Smooth muscle cell (in vitro differentiated cells): ENCODE results near the gene PRR16. TPM values are rescaled to one million over a fixed set of nuclear protein-coding genes. Genes with fewer than 3 reads are reported as not detected.

Experiments
- DNase-seq: peaks from one replicate; lab custom pipeline; 2025; ENCODE audit not compliant: unreplicated experiment; lab: John Stamatoyannopoulos, UW
- H2AFZ ChIP-seq: fragments of 200-600 bp; sonication (generic); 2 replicates; pipeline ENCODE4 v1.6.0; 2016; ENCODE audit warnings: antibody characterized with exemption, low read depth, mild to moderate bottlenecking
- H3F3A ChIP-seq: fragments of 200-600 bp; sonication (generic); 2 replicates; pipeline ENCODE4 v1.6.0; 2017; ENCODE audit warnings: antibody characterized with exemption, low read depth
- H3K27ac ChIP-seq: fragments of 200-600 bp; sonication (generic); 2 replicates; pipeline ENCODE4 v1.5.1; 2016; ENCODE audit warnings: low read depth, mild to moderate bottlenecking
- H3K27me3 ChIP-seq: fragments of 200-600 bp; sonication (generic); 2 replicates; pipeline ENCODE4 v1.6.1; 2016; ENCODE audit warnings: low read depth, mild to moderate bottlenecking
- H3K36me3 ChIP-seq: fragments of 200-600 bp; sonication (generic); 2 replicates; pipeline ENCODE4 v1.5.1; 2016; ENCODE audit warnings: low read depth
- H3K4me1 ChIP-seq: fragments of 200-600 bp; sonication (generic); 2 replicates; pipeline ENCODE4 v1.5.1; 2016; ENCODE audit warnings: low read depth
- H3K4me2 ChIP-seq: fragments of 200-600 bp; sonication (generic); 2 replicates; pipeline ENCODE4 v1.6.0; 2016; ENCODE audit warnings: mild to moderate bottlenecking
- H3K4me3 ChIP-seq: fragments of 200-600 bp; sonication (generic); 2 replicates; pipeline ENCODE4 v1.5.1; 2016; ENCODE audit warnings: mild to moderate bottlenecking
- H3K79me2 ChIP-seq: fragments of 200-600 bp; sonication (generic); 2 replicates; pipeline ENCODE4 v1.6.0; 2016; ENCODE audit warnings: low read depth, mild to moderate bottlenecking
- H3K9ac ChIP-seq: fragments of 200-600 bp; sonication (generic); 2 replicates; pipeline ENCODE4 v1.6.0; 2016; ENCODE audit warnings: low read depth
- H3K9me3 ChIP-seq: fragments of 200-600 bp; sonication (generic); replicated peaks from 2 replicates; pipeline ENCODE4 v1.5.1; 2016; ENCODE audit warnings: low read depth
- H4K20me1 ChIP-seq: fragments of 200-600 bp; sonication (generic); 2 replicates; pipeline ENCODE4 v1.6.0; 2016; ENCODE audit warnings: low read depth
- CTCF ChIP-seq: fragments of 200-600 bp; sonication (generic); IDR thresholded peaks from 2 replicates; pipeline ENCODE4 v1.5.1; 2017; ENCODE audit warnings: borderline replicate concordance, mild to moderate bottlenecking, antibody characterized with exemption; ENCODE audit not compliant: insufficient read depth, poor library complexity, severe bottlenecking
- WGBS: methylation state at CpG from one replicate; pipeline ENCODE4 v1.1.7; 2016; ENCODE audit warnings: low lambda C conversion rate; 5-methylcytosine and 5-hydroxymethylcytosine counted together
- polyA plus RNA-seq: library from polyadenylated mRNA; unstranded; fragments of >200 nt; fragmentation: Nextera tagmentation; extraction: Ambion mirVana; gene quantifications from 2 replicates; pipeline ENCODE4 v1.2.1, GENCODE V29; 2016
- total RNA-seq: library from RNA; depleted of rRNA; stranded (reverse); fragments of >200 nt; gene quantifications from 2 replicates; pipeline ENCODE4 v1.2.3, GENCODE V29; 2014

The PRR16 gene
- total and polyA plus RNA-seq, 2 experiments from 2014 or later, result 6.7 to 13.2 TPM

DNA sequence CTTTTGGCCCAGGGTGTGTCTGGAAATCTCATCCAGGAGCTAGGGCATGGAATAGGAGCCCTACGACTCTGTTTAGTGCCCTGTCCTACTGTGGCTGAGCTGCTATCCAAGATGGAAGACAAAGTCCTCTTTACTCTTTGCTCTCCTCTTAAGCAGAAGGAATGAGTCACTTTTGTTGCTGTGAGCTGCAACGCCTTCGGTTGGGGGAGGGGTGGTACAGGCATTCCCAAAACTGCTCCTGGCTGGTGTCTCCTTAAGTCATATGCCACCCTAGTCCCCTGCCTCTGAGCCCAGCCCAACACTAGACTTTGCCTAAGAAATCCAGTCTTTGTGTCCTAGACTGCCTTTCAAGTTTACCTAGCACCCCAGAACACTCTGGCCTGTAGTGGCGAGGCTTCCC is 99.9 kb downstream of the PRR16 start:
- no peak overlapping the region for H3K9ac ChIP-seq
- WGBS, result 81% methylated on average over 4 of the region's 4 CpGs
- no peak overlapping the region for H3K27ac ChIP-seq
- no peaks in the 10 kb centered on the region for H3F3A ChIP-seq
- no peaks in the 10 kb centered on the region for H4K20me1 ChIP-seq
- H3K4me2 ChIP-seq, result no peak overlapping the region
- no peak for DNase-seq
- H3K79me2 ChIP-seq, result peaks cover 18% of the 10 kb centered on the region
- H2AFZ ChIP-seq, result no peak overlapping the region
- no peaks in the 10 kb centered on the region for H3K27me3 ChIP-seq
- no peak overlapping the region for H3K4me3 ChIP-seq
- H3K36me3 ChIP-seq, result no peaks in the 10 kb centered on the region
- H3K4me1 ChIP-seq, result no peaks in the 10 kb centered on the region
- TF ChIP-seq CTCF, result no peak
- no peaks in the 10 kb centered on the region for H3K9me3 ChIP-seq

- no peak overlapping the region for H3K9ac ChIP-seq
- H3K4me1 ChIP-seq, result no peaks in the 10 kb centered on the region
- no peak overlapping the region for H3K4me3 ChIP-seq
- DNase-seq, result no peak
- H3K27ac ChIP-seq, result no peak overlapping the region
- no peak for TF ChIP-seq CTCF
- H3K27me3 ChIP-seq, result no peaks in the 10 kb centered on the region
- H2AFZ ChIP-seq, result no peak overlapping the region
- 87% methylated on average over 1 of the region's 1 CpG for WGBS
- H4K20me1 ChIP-seq, result no peaks in the 10 kb centered on the region
- H3K79me2 ChIP-seq, result peaks cover 10% of the 10 kb centered on the region
- H3F3A ChIP-seq, result no peaks in the 10 kb centered on the region
- no peaks in the 10 kb centered on the region for H3K36me3 ChIP-seq
- H3K9me3 ChIP-seq, result no peaks in the 10 kb centered on the region
- no peak overlapping the region for H3K4me2 ChIP-seq
Observed at GRCh38 chr5:120567066-120567465, 103.0 kb downstream of the PRR16 start.

GRCh38 chr5:120567921-120568320 is 103.8 kb downstream of the PRR16 start:
- no peaks in the 10 kb centered on the region for H3K9me3 ChIP-seq
- H2AFZ ChIP-seq, result no peak overlapping the region
- no peak overlapping the region for H3K4me3 ChIP-seq
- peaks cover 3% of the 10 kb centered on the region for H3K79me2 ChIP-seq
- H3K9ac ChIP-seq, result no peak overlapping the region
- 84% methylated on average over 4 of the region's 4 CpGs for WGBS
- H3K27ac ChIP-seq, result no peak overlapping the region
- H3F3A ChIP-seq, result no peaks in the 10 kb centered on the region
- no peaks in the 10 kb centered on the region for H3K36me3 ChIP-seq
- TF ChIP-seq CTCF, result no peak
- H3K4me2 ChIP-seq, result no peak overlapping the region
- no peak for DNase-seq
- no peaks in the 10 kb centered on the region for H3K4me1 ChIP-seq
- H3K27me3 ChIP-seq, result no peaks in the 10 kb centered on the region
- H4K20me1 ChIP-seq, result no peaks in the 10 kb centered on the region

DNA sequence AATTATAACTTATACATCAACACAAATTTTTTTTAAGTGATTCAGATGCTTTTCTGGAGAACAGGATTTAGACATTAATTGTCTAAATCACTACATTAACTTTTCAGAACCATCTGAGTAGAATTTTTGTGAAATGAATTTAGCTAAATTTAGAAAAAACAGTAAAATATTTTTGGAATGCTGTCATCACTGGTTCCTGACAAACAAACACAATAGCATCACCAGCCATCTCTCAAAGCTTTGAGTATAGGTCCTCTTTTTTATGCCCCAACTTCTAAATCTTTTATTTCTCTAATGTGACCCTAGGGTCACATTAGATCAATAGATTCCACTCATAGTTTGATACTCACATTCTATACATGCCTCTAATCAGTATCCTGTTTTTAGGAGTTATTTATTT is 104.6 kb downstream of the PRR16 start:
- Histone ChIP-seq H3K27ac (no peak overlapping the region), H3K36me3 (no peaks in the 10 kb centered on the region), H3K9ac (no peak overlapping the region), H3K27me3 (no peaks in the 10 kb centered on the region), H3K9me3 (no peaks in the 10 kb centered on the region), H3K4me1 (no peaks in the 10 kb centered on the region), H2AFZ (no peak overlapping the region), H3K79me2 (no peaks in the 10 kb centered on the region), H4K20me1 (no peaks in the 10 kb centered on the region), H3K4me2 (no peak overlapping the region), H3K4me3 (no peak overlapping the region), H3F3A (no peaks in the 10 kb centered on the region)
- TF ChIP-seq CTCF, result no peak
- DNase-seq, result no peak
